Measurements from ENCODE around the gene HDDC3.
"Not testable (repeated sequence)": the region's sequence is repeated elsewhere in the genome, so short reads cannot be mapped to it uniquely, and the experiment has no call there.

HDDC3 gene

DNA sequence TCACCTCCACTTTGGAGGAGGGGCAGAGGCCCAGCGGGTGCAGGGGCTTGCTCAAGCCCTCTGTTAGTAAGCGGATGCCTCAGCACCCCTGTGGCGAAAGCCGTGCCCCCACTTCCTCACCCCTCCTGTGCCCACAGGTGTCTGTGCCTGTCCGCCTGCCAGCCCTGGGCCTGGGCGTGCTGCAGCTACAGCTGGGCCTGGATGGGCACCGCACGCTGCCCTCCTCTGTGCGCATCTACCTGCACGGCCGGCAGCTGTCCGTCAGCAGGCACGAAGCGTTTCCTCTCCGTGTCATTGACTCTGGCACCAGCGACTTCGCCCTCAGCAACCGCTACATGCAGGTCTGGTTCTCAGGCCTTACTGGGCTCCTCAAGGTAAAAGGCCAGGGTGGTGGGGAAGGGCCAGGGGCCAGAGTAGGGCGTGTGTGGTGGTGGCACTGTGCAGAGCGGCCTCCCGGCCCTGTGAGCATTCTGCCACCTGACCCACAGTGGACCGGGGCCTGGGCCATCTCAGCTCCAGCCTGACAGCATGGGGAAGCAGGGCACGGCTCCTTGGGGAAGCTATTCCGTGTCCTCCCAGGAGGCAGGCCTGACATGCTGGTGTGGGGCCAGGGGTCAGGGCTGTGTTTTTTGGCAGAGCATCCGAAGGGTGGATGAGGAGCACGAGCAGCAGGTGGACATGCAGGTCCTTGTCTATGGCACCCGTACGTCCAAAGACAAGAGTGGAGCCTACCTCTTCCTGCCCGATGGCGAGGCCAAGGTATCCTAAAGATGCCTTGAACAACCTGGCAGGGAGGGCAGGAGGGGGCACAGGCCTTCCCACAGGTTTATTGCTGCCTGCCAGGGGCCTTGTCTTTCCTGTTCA is 20.2 kb downstream of the HDDC3 start:
- no peak overlapping the region for H3K27ac ChIP-seq
- TF ChIP-seq ZFX (IDR thresholded peaks at IDR 0.05) (no peak), CTCF (conservative IDR thresholded peaks at IDR 0.05) (no peak)

- TF ChIP-seq CTCF (conservative IDR thresholded peaks at IDR 0.05) (no peak), ZFX (IDR thresholded peaks at IDR 0.05) (no peak)
- no peak overlapping the region for H3K27ac ChIP-seq
These were observed 21.1 kb downstream of the HDDC3 start for GRCh38 chr15:90911302-90911623.

DNA sequence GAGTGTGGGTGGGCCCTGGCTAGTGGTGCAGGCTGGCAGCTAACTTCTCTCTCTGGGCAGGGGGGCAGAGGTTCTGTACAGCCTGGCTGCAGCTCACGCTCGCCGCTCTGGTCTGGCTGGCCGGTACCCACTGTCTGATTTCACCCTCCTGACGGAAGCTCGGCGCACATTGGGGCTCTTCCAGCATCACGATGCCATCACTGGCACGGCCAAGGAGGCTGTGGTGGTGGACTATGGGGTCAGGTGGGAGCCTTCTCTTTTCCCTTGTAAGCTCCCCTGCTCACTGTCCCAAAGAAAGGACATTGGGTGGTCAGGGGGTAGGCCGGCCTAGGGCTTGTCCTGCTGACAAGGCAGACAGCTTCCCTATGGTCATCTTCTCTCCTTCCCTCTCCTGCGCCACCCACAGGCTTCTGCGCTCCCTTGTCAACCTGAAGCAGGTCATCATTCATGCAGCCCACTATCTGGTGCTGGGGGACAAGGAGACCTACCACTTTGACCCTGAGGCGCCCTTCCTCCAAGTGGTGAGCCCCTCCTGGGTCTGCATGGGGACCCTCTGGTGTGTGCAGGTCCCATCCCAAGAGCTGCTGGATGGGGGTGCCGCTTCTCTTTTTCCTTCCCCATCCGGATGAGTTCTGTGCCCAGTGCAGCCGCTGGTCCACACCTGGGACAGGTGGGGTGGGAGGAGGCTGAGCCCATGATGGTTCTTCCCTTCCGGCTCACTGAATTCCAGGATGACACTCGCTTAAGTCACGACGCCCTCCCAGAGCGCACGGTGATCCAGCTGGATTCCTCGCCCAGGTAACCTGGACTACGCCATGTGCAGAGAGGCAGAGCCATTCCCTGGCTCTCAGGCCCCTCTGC is 21.7 kb downstream of the HDDC3 start:
- no peak overlapping the region for H3K27ac ChIP-seq
- TF ChIP-seq CTCF (conservative IDR thresholded peaks at IDR 0.05) (no peak), ZFX (IDR thresholded peaks at IDR 0.05) (no peak)

DNA sequence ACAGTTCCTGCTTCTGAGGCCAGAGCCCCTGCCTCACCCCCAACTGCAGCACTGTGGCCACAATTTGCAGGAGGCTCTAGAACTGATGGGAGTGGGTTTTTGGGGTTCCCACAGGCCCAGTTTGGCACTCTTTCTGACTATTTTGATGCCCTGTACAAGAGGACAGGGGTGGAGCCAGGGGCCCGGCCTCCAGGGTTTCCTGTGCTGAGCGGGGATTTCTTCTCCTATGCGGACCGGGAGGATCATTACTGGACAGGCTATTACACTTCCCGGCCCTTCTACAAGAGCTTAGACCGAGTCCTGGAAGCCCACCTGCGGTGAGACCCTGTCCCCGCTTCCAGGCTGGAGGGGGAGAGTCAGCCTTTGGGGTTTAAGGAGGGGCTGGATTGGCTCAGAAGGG is 22.4 kb downstream of the HDDC3 start:
- TF ChIP-seq CTCF (conservative IDR thresholded peaks at IDR 0.05), result no peak
- no peak for TF ChIP-seq ZFX (IDR thresholded peaks at IDR 0.05)
- no peak overlapping the region for H3K27ac ChIP-seq

- not testable (repeated sequence) for H3K27ac ChIP-seq
These were observed 22.9 kb downstream of the HDDC3 start for GRCh38 chr15:90909449-90909848.

GRCh38 chr15:90907838-90908507 is 24.4 kb downstream of the HDDC3 start:
- TF ChIP-seq CTCF (conservative IDR thresholded peaks at IDR 0.05) (no peak), ZFX (IDR thresholded peaks at IDR 0.05) (no peak)
- no peak overlapping the region for H3K27ac ChIP-seq

GRCh38 chr15:90907051-90907660 is 25.2 kb downstream of the HDDC3 start:
- H3K27ac ChIP-seq, result no peak overlapping the region
- TF ChIP-seq CTCF (conservative IDR thresholded peaks at IDR 0.05) (no peak), ZFX (IDR thresholded peaks at IDR 0.05) (no peak)
